ENCODE results near the gene SECISBP2.
A peak's percentile ranks its signal among the peaks of the same experiment; 100 is the strongest.

The SECISBP2 gene

DNA sequence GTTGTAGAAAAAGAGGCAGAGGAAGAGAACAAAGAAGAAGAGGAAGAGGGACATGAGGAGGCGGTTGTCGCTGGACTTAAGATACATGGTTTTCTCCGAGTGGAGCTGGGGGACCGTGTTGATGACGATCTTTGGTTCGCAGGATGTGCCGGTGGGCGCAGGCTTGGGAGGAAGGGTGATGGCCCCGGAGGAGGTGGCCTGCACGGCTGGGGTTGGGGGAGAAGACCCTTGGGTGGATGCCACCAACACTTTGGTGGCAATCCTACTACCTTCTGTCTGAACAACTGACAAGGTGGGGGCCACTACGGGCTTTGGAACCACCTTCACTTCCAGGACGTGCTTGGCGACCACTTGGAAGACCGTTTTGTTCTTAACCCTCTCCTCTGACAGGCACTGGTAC lies 60.7 kb downstream of the SECISBP2 start:
- peaks cover 90% of the 10 kb centered on the region for H4K20me1 ChIP-seq
- H3K4me2 ChIP-seq, result no peak overlapping the region
- no peak overlapping the region for H3K9ac ChIP-seq
- no peak overlapping the region for H3K4me3 ChIP-seq
- no peak overlapping the region for H3K27ac ChIP-seq
- no peak for TF ChIP-seq Cebpa-rat (IDR thresholded peaks at IDR 0.05)
- peaks cover 64% of the 10 kb centered on the region for H3K36me3 ChIP-seq
- no peaks in the 10 kb centered on the region for H3K9me3 ChIP-seq
- peaks cover 69% of the 10 kb centered on the region for H3K4me1 ChIP-seq
- no peaks in the 10 kb centered on the region for H3K27me3 ChIP-seq

DNA sequence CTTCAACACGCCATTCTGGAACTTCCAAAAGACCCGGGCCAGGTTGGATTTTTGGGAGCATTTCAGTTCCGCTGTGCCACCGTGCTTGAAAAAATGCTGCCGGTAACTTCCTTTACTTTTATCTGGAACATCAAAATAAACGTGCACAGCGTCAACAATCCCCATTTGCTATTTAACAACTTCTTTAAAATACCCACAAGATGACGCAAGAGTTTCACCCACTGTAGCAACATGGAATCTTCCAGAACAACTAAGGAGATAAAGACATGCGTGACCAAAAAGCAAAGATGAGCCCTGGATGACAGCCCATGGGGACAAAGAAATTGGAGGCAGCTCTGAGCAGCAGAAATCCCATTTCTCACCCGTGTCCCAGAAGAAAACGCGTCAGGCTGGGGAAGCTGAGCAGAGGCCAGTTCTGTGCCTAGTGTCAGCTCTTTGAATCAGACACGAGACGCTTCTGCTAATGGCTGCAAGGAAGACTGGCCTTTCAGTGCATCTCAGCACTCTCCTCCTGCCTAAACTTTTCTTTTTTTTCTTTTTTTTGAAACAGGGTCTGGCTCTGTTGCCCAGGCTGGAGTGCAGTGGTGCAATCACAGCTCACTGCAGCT lies 61.3 kb downstream of the SECISBP2 start:
- no peak overlapping the region for H3K4me3 ChIP-seq
- H4K20me1 ChIP-seq, result peaks cover 90% of the 10 kb centered on the region
- peak; percentile 59; the same call in 1 of the 2 replicates for TF ChIP-seq Cebpa-rat (IDR thresholded peaks at IDR 0.05)
- H3K9me3 ChIP-seq, result no peaks in the 10 kb centered on the region
- H3K9ac ChIP-seq, result no peak overlapping the region
- no peak overlapping the region for H3K4me2 ChIP-seq
- peaks cover 70% of the 10 kb centered on the region for H3K36me3 ChIP-seq
- no peak overlapping the region for H3K27ac ChIP-seq
- peaks cover 69% of the 10 kb centered on the region for H3K4me1 ChIP-seq
- H3K27me3 ChIP-seq, result no peaks in the 10 kb centered on the region

DNA sequence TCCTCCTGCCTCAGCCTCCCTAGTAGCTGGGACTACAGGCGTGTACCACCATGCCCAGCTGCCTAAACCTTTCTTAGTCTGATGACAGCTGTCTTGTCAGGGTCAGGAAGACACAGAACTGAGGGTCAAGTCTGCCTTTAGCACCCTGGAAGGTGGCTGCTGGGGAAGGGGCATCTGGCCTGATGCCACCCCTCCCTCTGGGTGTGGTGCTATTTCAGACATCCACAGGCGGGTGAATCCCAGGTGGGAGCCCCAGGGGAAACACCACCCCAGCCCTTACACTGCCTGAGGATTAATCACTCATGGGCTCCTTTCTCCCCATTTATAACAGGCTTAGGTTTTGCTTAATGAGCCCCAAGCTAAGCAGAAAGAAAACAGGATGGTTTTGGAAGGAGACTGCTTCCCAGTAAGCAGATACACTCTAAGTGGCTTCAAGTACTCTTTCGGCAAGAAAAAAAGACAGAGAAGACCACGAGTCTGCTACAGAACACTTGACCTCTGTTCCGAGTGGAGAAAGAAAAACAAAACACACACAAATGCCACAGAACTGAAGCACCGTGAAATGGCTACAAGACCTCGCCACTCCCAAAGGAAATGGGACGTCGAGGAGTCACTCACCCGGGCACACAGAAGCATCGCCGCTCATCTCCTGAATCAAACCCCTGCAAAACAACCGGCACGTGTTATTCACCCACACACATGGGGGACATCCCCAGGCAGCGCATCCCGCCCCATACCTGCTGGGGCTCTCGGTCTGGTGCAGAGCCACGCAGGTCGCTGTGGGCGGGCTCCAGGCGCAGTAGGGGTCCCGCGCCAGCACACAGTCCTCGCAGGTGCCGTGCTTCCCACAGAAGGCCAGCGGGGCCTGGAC lies 62.4 kb downstream of the SECISBP2 start:
- Histone ChIP-seq H3K9ac (no peak overlapping the region), H4K20me1 (peaks cover 89% of the 10 kb centered on the region), H3K4me1 (peaks cover 65% of the 10 kb centered on the region), H3K27me3 (no peaks in the 10 kb centered on the region), H3K4me2 (peak overlapping the region; percentile 92), H3K36me3 (peaks cover 80% of the 10 kb centered on the region), H3K9me3 (no peaks in the 10 kb centered on the region), H3K4me3 (no peak overlapping the region), H3K27ac (no peak overlapping the region)
- TF ChIP-seq Cebpa-rat (IDR thresholded peaks at IDR 0.05), result no peak

DNA sequence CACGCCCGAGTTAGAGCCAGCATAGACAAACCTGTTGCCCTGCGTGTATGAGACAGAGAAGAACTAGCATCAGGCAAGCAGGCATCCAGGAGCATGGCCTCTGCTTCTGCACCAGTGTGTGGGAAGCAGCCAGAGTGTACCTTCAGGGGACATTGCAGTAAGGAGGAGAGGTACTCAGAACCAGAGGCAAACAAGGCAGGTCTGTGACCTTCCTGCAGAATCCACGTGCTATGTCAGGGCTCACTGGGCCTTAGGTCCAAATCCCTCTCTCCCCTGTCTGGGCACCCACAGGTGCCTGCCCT lies 63.0 kb downstream of the SECISBP2 start:
- H3K4me2 ChIP-seq, result peak overlapping the region; percentile 92
- TF ChIP-seq Cebpa-rat (IDR thresholded peaks at IDR 0.05), result no peak
- no peak overlapping the region for H3K9ac ChIP-seq
- H3K36me3 ChIP-seq, result peaks cover 85% of the 10 kb centered on the region
- H3K4me1 ChIP-seq, result peaks cover 59% of the 10 kb centered on the region
- H4K20me1 ChIP-seq, result peaks cover 83% of the 10 kb centered on the region
- H3K27ac ChIP-seq, result no peak overlapping the region
- no peaks in the 10 kb centered on the region for H3K9me3 ChIP-seq
- no peak overlapping the region for H3K4me3 ChIP-seq
- no peaks in the 10 kb centered on the region for H3K27me3 ChIP-seq

DNA sequence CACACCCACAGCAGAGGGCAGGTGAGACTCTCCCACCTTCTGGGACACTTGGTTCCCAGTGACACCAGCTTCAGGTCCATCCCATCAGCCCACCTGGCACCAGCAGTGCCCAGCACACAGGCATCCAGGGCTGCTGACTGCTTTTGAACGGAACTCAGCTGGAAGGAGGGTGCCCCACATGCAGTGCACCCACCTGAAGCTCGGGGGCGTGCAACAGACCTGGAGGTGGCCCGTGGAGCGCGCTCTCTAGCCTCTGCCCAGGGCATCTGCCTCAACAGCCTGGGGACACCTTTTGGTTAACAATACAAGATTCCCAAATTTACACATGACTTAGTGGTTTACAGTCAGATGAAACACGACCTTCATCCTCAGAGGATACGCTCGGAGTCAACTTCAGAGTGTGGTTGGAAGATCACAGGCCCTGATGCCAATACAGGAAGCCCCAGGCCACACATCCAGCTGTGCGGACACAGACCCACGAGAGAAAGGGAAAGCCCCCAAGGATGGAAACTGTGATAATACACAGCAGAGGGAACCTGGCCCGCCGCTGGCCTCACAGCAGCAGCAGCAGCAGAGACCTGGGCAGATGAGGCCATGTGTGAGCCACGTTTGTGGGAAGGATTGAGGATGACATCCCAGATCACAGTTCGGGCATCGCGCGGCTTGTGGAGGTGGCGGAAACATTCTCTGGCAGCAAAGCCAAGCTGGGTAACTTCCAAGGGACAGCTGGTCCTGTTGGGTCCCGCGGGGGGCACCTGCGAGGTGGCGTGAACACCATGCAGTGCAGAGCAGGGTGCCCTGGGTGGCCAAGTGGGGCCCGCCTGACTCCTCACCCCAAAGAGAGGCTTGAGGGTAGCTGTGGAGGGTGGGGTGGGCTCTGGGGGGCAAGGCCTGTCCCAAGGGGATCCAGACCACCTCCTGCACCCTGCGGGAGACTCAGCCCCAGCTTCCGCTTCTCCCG lies 64.0 kb downstream of the SECISBP2 start:
- Histone ChIP-seq H3K4me1 (peaks cover 50% of the 10 kb centered on the region), H4K20me1 (peaks cover 80% of the 10 kb centered on the region), H3K36me3 (peaks cover 85% of the 10 kb centered on the region), H3K4me3 (peak overlapping the region; percentile 27; the same call in 1 of the 2 replicates), H3K9me3 (no peaks in the 10 kb centered on the region), H3K27ac (no peak overlapping the region), H3K4me2 (peak overlapping the region; percentile 92), H3K27me3 (no peaks in the 10 kb centered on the region), H3K9ac (no peak overlapping the region; the same call in 1 of the 2 replicates)
- TF ChIP-seq Cebpa-rat (IDR thresholded peaks at IDR 0.05), result no peak

DNA sequence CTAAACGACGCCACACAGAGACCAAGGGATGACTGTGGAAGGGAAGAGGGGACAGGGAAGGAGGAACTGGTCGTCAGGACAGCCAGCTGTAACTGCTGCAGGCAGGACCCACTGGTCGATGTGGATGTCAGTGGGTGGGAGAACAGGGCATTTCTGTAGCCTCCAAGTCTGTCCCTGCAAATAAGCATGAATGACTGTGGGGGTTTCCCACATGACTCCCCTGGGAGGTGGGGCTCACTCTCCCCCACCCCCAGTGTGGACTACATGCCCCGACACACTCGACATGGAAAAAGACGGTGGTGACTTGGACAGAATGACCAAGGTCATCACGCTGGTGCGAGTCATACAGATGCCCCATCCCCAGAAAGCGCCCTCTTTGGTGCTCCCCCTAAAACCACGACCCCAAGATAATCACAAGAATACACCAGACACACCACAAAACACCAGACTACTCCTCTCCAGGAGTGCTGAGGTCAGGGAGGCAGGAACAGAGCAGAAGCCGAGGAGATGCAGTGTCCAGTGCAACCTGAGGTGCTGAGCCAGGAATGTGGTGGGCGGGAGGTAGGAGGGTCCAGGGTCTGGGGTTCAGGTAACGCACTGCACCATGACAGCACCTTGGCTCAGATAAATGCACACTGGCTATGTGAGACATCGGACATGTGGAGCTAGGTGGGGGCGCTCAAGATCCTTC lies 64.9 kb downstream of the SECISBP2 start:
- TF ChIP-seq Cebpa-rat (IDR thresholded peaks at IDR 0.05), result no peak
- Histone ChIP-seq H3K27ac (0 out of 2 replicates have a peak overlapping the region, but pooled peaks have one; percentile 10), H3K4me1 (peaks cover 50% of the 10 kb centered on the region), H3K27me3 (no peaks in the 10 kb centered on the region), H4K20me1 (peaks cover 73% of the 10 kb centered on the region), H3K9ac (peak overlapping the region; percentile 18; the same call in 1 of the 2 replicates), H3K36me3 (peaks cover 87% of the 10 kb centered on the region), H3K4me2 (peak overlapping the region; percentile 92), H3K9me3 (no peaks in the 10 kb centered on the region), H3K4me3 (peak overlapping the region; percentile 27; the same call in 1 of the 2 replicates)

DNA sequence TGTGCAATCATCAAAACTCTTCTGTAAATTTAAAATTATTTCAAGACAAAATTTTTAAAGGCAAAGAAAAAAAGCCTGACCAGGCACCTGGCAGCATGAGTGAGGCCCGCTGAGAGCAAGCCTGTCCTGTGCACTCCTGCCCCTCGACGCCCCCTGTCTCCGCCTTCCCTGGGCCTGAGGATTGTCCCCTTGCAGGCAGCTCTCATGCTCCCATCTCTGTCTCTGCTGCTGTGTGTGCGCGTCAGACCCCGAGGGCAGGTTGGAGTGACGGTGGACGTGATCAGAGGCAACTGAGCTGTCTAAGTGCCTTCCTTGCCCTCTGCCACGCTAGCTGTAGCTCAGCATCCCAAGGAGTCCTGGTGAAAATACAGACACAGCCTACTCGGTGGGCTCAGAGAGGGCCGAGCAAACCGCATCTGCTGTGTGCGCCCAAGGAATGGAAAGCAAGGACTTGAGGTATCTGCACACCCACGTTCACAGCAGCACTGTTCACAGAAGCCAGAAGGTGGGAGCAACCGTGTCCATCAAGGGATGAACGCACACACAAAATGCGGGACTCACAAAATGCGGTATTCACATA lies 65.5 kb downstream of the SECISBP2 start:
- Histone ChIP-seq H3K4me1 (peaks cover 50% of the 10 kb centered on the region), H3K27me3 (no peaks in the 10 kb centered on the region), H3K9ac (peak overlapping the region; percentile 18; the same call in 1 of the 2 replicates), H4K20me1 (peaks cover 74% of the 10 kb centered on the region), H3K36me3 (peaks cover 87% of the 10 kb centered on the region), H3K4me3 (peak overlapping the region; percentile 27; the same call in 1 of the 2 replicates), H3K9me3 (no peaks in the 10 kb centered on the region), H3K4me2 (peak overlapping the region; percentile 92), H3K27ac (0 out of 2 replicates have a peak overlapping the region, but pooled peaks have one; percentile 10)
- no peak for TF ChIP-seq Cebpa-rat (IDR thresholded peaks at IDR 0.05)

DNA sequence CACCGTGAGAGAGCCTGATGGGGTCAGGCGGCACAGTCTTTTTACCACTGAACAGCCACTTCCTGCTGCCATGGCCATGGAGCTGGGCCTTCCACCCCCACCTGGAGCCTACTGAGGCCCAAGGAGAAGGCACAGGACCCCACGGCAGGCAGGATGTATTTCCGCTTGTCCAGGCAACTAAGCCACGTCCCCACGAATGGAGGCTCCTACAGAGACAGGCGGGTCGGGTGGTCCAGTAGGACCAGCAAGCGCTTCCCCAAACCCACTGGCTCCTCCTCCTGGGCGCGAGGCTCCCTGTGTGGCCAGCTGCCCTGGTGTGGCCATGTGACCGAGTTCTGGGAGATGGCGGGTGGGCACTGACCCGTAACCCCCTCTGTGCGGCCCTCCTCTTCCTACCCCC lies 66.5 kb downstream of the SECISBP2 start:
- H3K4me1 ChIP-seq, result peaks cover 50% of the 10 kb centered on the region
- H3K9ac ChIP-seq, result no peak overlapping the region
- H3K27me3 ChIP-seq, result no peaks in the 10 kb centered on the region
- H3K9me3 ChIP-seq, result no peaks in the 10 kb centered on the region
- no peak overlapping the region for H3K27ac ChIP-seq
- no peak for TF ChIP-seq Cebpa-rat (IDR thresholded peaks at IDR 0.05)
- H4K20me1 ChIP-seq, result peaks cover 79% of the 10 kb centered on the region
- peaks cover 87% of the 10 kb centered on the region for H3K36me3 ChIP-seq
- no peak overlapping the region for H3K4me3 ChIP-seq
- H3K4me2 ChIP-seq, result peak overlapping the region; percentile 14; the same call in 1 of the 2 replicates
